ENCODE results near the gene MDGA2.
"Not testable (repeated sequence)": the region's sequence is repeated elsewhere in the genome, so short reads cannot be mapped to it uniquely, and the experiment has no call there.

MDGA2 gene

GRCh38 chr14:47327336-47327735, 348.1 kb downstream of the MDGA2 start:
- in situ Hi-C loops (cut with MboI; ENCODE audit: low pct_unique_long_range_greater_than_20kb, low sequenced_read_pairs, unreplicated experiment) = no loop called here
- TF ChIP-seq CTCF (IDR thresholded peaks at IDR 0.05; ENCODE audit: extremely low read depth, insufficient read depth, missing control alignments) = no peak
- DNase-seq (ENCODE audit: low spot score) = no peak

- no peak for DNase-seq (ENCODE audit: low spot score)
- TF ChIP-seq CTCF (IDR thresholded peaks at IDR 0.05; ENCODE audit: extremely low read depth, insufficient read depth, missing control alignments) = no peak
- in situ Hi-C loops (cut with MboI; ENCODE audit: low pct_unique_long_range_greater_than_20kb, low sequenced_read_pairs, unreplicated experiment) = no loop called here
These were observed 352.7 kb downstream of the MDGA2 start for GRCh38 chr14:47322751-47323150.

- no peak for DNase-seq (ENCODE audit: low spot score)
- in situ Hi-C loops (cut with MboI; ENCODE audit: low pct_unique_long_range_greater_than_20kb, low sequenced_read_pairs, unreplicated experiment) = no loop called here
- no peak for TF ChIP-seq CTCF (IDR thresholded peaks at IDR 0.05; ENCODE audit: extremely low read depth, insufficient read depth, missing control alignments)
These were observed 373.3 kb downstream of the MDGA2 start for GRCh38 chr14:47302121-47302520.

- no peak for TF ChIP-seq CTCF (IDR thresholded peaks at IDR 0.05; ENCODE audit: extremely low read depth, insufficient read depth, missing control alignments)
- DNase-seq (ENCODE audit: low spot score) = no peak
- in situ Hi-C loops (cut with MboI; ENCODE audit: low pct_unique_long_range_greater_than_20kb, low sequenced_read_pairs, unreplicated experiment) = no loop called here
These were observed 374.6 kb downstream of the MDGA2 start for GRCh38 chr14:47300796-47301195.

GRCh38 chr14:47297374-47297773, 378.0 kb downstream of the MDGA2 start:
- in situ Hi-C loops (cut with MboI; ENCODE audit: low pct_unique_long_range_greater_than_20kb, low sequenced_read_pairs, unreplicated experiment) = no loop called here
- no peak for DNase-seq (ENCODE audit: low spot score)
- no peak for TF ChIP-seq CTCF (IDR thresholded peaks at IDR 0.05; ENCODE audit: extremely low read depth, insufficient read depth, missing control alignments)

GRCh38 chr14:47284283-47284682, 391.1 kb downstream of the MDGA2 start:
- in situ Hi-C loops (cut with MboI; ENCODE audit: low pct_unique_long_range_greater_than_20kb, low sequenced_read_pairs, unreplicated experiment) = no loop called here
- no peak for TF ChIP-seq CTCF (IDR thresholded peaks at IDR 0.05; ENCODE audit: extremely low read depth, insufficient read depth, missing control alignments)
- DNase-seq (ENCODE audit: low spot score) = no peak

- DNase-seq (ENCODE audit: low spot score); in situ Hi-C loops (cut with MboI; ENCODE audit: low pct_unique_long_range_greater_than_20kb, low sequenced_read_pairs, unreplicated experiment): not testable (repeated sequence)
These were observed 393.6 kb downstream of the MDGA2 start for GRCh38 chr14:47281761-47282160.
